SK-N-SH treated with all-trans-retinoic acid at 6 μM for 48 hours (cell line): ENCODE data around the gene MAP3K3.
"Not testable (repeated sequence)": the region's sequence is repeated elsewhere in the genome, so short reads cannot be mapped to it uniquely, and the experiment has no call there.

Source experiments
- ATAC-seq: fragments of 200-7000 bp; cut with Tn5 transposase; 3 replicates; pipeline ENCODE4 v1.9.1; 2020; ENCODE audit warnings: mild to moderate bottlenecking, moderate library complexity
- ARNTL ChIP-seq: fragments of 450-650 bp; formaldehyde crosslinking; IDR thresholded peaks from 2 replicates; pipeline ENCODE4 v1.5.0; 2020; ENCODE audit warnings: low read depth, mild to moderate bottlenecking, moderate library complexity, borderline replicate concordance
- BACH2 ChIP-seq: fragments of 250-450 bp; sonication (Bioruptor Pico); IDR thresholded peaks from 2 replicates; pipeline ENCODE4 v1.9.0; 2021; ENCODE audit warnings: mild to moderate bottlenecking, borderline replicate concordance
- CREB5 ChIP-seq: fragments of 250-450 bp; sonication (Bioruptor Pico); IDR thresholded peaks from 2 replicates; pipeline ENCODE4 v1.5.1; 2020; ENCODE audit warnings: low read depth, mild to moderate bottlenecking, moderate library complexity
- CSDC2 ChIP-seq: fragments of 250-450 bp; sonication (Bioruptor Pico); IDR thresholded peaks from 2 replicates; pipeline ENCODE4 v1.5.0; 2020; ENCODE audit warnings: mild to moderate bottlenecking, moderate library complexity
- CSRNP3 ChIP-seq: fragments of 250-450 bp; sonication (Bioruptor Pico); IDR thresholded peaks from 2 replicates; pipeline ENCODE4 v1.5.1; 2021; ENCODE audit warnings: mild to moderate bottlenecking, moderate library complexity
- ESRRG ChIP-seq: fragments of 250-450 bp; sonication (Bioruptor Pico); IDR thresholded peaks from 2 replicates; pipeline ENCODE4 v1.6.1; 2021; ENCODE audit warnings: mild to moderate bottlenecking
- GLIS3 ChIP-seq: fragments of 250-450 bp; sonication (Bioruptor Pico); IDR thresholded peaks from 2 replicates; pipeline ENCODE4 v1.5.0; 2020; ENCODE audit warnings: mild to moderate bottlenecking, moderate library complexity
- ISL1 ChIP-seq: fragments of 250-450 bp; sonication (Bioruptor Pico); IDR thresholded peaks from 2 replicates; pipeline ENCODE4 v2.1.2; 2022; ENCODE audit warnings: mild to moderate bottlenecking, moderate library complexity
- OSR1 ChIP-seq: fragments of 250-450 bp; sonication (Bioruptor Pico); IDR thresholded peaks from 2 replicates; pipeline ENCODE4 v1.8.0; 2022; ENCODE audit warnings: moderate library complexity, mild to moderate bottlenecking, inconsistent platforms
- PATZ1 ChIP-seq: fragments of 250-450 bp; sonication (Bioruptor Pico); IDR thresholded peaks from 2 replicates; pipeline ENCODE4 v1.8.0; 2020; ENCODE audit warnings: mild to moderate bottlenecking, moderate library complexity, borderline replicate concordance
- POU6F1 ChIP-seq: fragments of 250-450 bp; sonication (Bioruptor Pico); IDR thresholded peaks from 2 replicates; pipeline ENCODE4 v1.8.0; 2021; ENCODE audit warnings: low read depth, mild to moderate bottlenecking, moderate library complexity, borderline replicate concordance
- PPARA ChIP-seq: fragments of 250-450 bp; sonication (Bioruptor Pico); IDR thresholded peaks from 2 replicates; pipeline ENCODE4 v1.5.0; 2020; ENCODE audit warnings: mild to moderate bottlenecking, borderline replicate concordance
- RARB ChIP-seq: fragments of 250-450 bp; sonication (Bioruptor Pico); IDR thresholded peaks from 2 replicates; pipeline ENCODE4 v1.8.0; 2021; ENCODE audit warnings: mild to moderate bottlenecking, moderate library complexity
- TOX ChIP-seq: fragments of 250-450 bp; sonication (Bioruptor Pico); IDR thresholded peaks from 2 replicates; pipeline ENCODE4 v1.8.0; 2021; ENCODE audit warnings: mild to moderate bottlenecking, moderate library complexity, borderline replicate concordance
- TSHZ2 ChIP-seq: fragments of 250-450 bp; sonication (Bioruptor Pico); IDR thresholded peaks from 2 replicates; pipeline ENCODE4 v1.5.0; 2020; ENCODE audit warnings: mild to moderate bottlenecking, moderate library complexity
- ZC3H10 ChIP-seq: fragments of 250-450 bp; sonication (Bioruptor Pico); IDR thresholded peaks from 2 replicates; pipeline ENCODE4 v1.5.1; 2021; ENCODE audit warnings: mild to moderate bottlenecking, moderate library complexity
- ZFP30 ChIP-seq: fragments of 450-650 bp; formaldehyde crosslinking; IDR thresholded peaks from 2 replicates; pipeline ENCODE4 v1.5.0; 2022; ENCODE audit warnings: mild to moderate bottlenecking, moderate library complexity
- ZNF565 ChIP-seq: fragments of 450-650 bp; formaldehyde crosslinking; conservative IDR thresholded peaks from 2 replicates; pipeline ENCODE4 v1.5.0; 2020; ENCODE audit warnings: low read depth, mild to moderate bottlenecking, moderate library complexity
- ZNF70 ChIP-seq: fragments of 450-650 bp; formaldehyde crosslinking; IDR thresholded peaks from 2 replicates; pipeline ENCODE4 v1.5.0; 2020; ENCODE audit warnings: mild to moderate bottlenecking, moderate library complexity
- ZNF8 ChIP-seq: fragments of 450-650 bp; formaldehyde crosslinking; IDR thresholded peaks from 2 replicates; pipeline ENCODE4 v1.5.0; 2020; ENCODE audit warnings: mild to moderate bottlenecking, moderate library complexity

MAP3K3 gene

DNA sequence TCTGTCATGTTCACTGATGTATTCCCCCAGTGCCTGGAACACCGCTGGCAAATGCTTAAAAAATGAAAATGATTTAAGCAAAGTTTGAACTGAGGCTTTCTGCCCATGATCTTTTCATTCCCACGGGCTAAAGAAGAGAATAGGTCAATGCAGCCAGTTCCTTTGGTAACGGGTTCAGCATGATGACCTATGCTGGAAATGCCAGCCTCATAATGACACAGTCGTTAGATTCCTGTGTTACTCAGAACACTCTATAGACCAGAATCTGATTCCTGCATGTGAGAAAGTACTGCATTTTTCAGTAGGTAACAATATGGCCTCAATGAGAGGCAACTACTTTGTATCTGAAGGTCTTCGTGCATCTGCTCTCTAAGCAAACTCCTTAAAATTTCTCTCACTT is 96.8 kb downstream of the MAP3K3 start:
- TF ChIP-seq ISL1 (no peak), ZC3H10 (CRISPR knock-in tag) (no peak), ZFP30 (CRISPR knock-in tag) (no peak), RARB (CRISPR knock-in tag) (no peak), PPARA (no peak), ZNF8 (CRISPR knock-in tag) (no peak), CSDC2 (CRISPR knock-in tag) (no peak), OSR1 (CRISPR knock-in tag) (no peak), TOX (CRISPR knock-in tag) (no peak), CREB5 (CRISPR knock-in tag) (no peak), GLIS3 (CRISPR knock-in tag) (no peak), PATZ1 (CRISPR knock-in tag) (no peak), ZNF565 (CRISPR knock-in tag) (no peak), TSHZ2 (CRISPR knock-in tag) (no peak), ZNF70 (CRISPR knock-in tag) (no peak)
- no peak for ATAC-seq

DNA sequence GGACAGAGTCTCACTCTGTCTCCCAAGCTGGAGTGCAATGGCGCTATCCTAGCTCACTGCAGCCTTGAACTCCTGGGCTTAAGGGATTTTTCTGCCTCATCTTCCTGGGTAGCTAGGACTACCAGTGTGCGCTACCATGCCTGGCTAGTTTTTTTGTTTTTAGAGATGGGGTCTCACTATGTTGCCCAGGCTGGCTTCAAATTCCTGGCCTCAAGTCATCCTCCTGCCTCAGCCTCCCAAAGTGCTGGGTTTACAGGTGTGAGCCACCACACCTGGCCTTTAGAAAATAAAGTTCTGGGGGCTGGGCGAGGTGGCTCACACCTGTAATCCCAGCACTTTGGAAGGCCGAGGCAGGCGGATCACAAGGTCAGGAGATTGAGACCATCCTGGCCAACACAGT is 98.0 kb downstream of the MAP3K3 start:
- ATAC-seq = not testable (repeated sequence)

DNA sequence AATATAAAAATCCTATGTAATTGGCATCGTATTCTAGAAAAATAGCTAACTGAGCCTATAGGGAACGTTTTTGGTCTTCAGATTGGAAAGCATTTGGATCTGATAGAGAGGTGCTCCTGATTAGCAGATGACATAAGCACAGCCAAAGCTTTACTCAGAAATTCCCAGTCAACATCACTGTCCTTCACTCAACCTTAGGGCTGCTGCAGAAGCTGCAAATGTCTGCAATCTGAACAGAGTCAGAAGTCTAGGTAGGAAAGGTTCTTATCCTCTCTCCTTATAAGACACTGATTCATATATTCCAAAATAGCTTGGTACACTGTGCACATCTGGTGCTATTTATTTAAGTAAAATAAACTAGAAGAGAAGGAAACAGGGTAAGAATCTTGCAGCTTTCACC is 100.2 kb downstream of the MAP3K3 start:
- ATAC-seq = no peak; the same call in 1 of the 3 replicates
- TF ChIP-seq ARNTL (CRISPR knock-in tag) (no peak), ESRRG (no peak), OSR1 (CRISPR knock-in tag) (no peak), CSDC2 (CRISPR knock-in tag) (no peak), BACH2 (CRISPR knock-in tag) (no peak), RARB (CRISPR knock-in tag) (no peak), TSHZ2 (CRISPR knock-in tag) (no peak), ZNF70 (CRISPR knock-in tag) (no peak), PPARA (no peak)
- TF ChIP-seq, all 23 proteins: peak for 0

DNA sequence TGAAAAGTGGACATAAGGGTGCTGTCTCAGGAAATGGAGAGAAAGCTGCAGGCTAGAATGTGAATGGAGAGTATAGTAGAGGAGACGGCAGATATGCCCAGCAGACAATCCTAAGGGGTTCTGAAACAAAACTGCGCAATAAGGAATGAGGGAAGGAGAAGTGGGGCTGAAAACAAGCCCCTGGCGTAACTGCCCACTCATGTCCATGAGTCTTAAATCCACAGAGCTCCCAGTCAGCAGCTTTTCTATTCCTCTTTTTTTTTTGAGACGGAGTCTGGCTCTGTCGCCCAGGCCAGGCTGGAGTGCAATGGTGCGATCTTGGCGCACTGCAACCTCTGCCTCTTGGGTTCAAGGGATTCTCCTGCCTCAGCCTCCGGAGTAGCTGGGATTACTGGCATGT is 113.5 kb downstream of the MAP3K3 start:
- ATAC-seq = no peak
- no peak for TF ChIP-seq ZNF565 (CRISPR knock-in tag)
- TF ChIP-seq ARNTL (CRISPR knock-in tag) = no peak
- TF ChIP-seq POU6F1 (CRISPR knock-in tag) = no peak
- TF ChIP-seq ZC3H10 (CRISPR knock-in tag) = no peak
- TF ChIP-seq BACH2 (CRISPR knock-in tag) = no peak
- no peak for TF ChIP-seq ZFP30 (CRISPR knock-in tag)
- TF ChIP-seq CSDC2 (CRISPR knock-in tag) = no peak
- TF ChIP-seq PATZ1 (CRISPR knock-in tag) = no peak
- no peak for TF ChIP-seq TOX (CRISPR knock-in tag)
- TF ChIP-seq ESRRG = no peak
- no peak for TF ChIP-seq CSRNP3 (CRISPR knock-in tag)
- no peak for TF ChIP-seq RARB (CRISPR knock-in tag)
- no peak for TF ChIP-seq ZNF8 (CRISPR knock-in tag)
